RPMI8226 (cell line): ENCODE results near the gene DPP6.

Experiments used
- DNase-seq: peaks from one replicate; pipeline ENCODE4 v3.0.0-alpha.2; 2015

DPP6 gene

GRCh38 chr7:154255324-154255723, 203.1 kb downstream of the DPP6 start:
- no peak for DNase-seq

DNA sequence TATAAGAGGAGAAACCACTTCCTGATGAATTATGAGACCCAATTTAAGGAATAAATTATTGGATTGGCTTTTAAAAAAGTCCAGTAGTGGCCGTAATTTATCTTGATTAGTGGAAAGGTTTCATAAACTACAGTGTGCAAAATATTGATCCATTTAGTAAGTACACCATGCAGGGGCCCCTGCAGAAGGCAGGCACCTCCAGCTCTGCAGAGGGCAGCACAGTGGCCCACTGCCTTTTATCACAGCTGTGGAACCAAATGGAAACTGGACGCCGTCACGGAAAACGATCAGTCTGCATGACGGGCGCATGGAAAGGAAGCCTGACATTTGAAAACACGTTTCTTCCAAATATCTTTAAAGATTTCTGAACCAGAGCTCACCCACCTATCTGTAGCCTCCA, 204.0 kb downstream of the DPP6 start:
- no peak for DNase-seq

GRCh38 chr7:154259396-154259795, 207.2 kb downstream of the DPP6 start:
- DNase-seq: no peak

- peak; percentile 49 for DNase-seq
Measured at GRCh38 chr7:154287356-154287755, 235.2 kb downstream of the DPP6 start.

- DNase-seq: no peak
Measured at GRCh38 chr7:154289119-154289518, 236.9 kb downstream of the DPP6 start.

GRCh38 chr7:154296443-154296842, 244.2 kb downstream of the DPP6 start:
- DNase-seq: no peak

DNA sequence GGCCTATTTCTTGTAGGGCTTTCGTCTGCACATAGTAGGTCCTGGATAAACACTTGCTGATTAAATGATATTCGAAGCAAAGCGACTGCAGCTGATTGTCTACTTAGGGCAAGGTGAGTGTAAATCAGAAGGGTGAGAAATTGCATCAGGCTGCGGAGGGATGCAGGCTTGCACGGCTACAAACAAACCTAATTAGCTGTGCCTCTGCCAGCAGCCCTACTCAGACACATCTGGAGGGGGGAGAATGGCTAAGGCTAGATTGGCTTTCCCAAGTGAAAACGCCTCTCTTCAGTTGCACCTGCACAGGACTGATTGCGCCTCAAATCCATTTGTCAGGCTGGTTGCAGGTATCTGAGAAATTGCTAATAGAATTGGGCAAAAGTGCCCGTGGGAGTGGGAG, 247.5 kb downstream of the DPP6 start:
- DNase-seq: no peak

- DNase-seq: no peak
Measured at GRCh38 chr7:154302380-154302779, 250.2 kb downstream of the DPP6 start.

DNA sequence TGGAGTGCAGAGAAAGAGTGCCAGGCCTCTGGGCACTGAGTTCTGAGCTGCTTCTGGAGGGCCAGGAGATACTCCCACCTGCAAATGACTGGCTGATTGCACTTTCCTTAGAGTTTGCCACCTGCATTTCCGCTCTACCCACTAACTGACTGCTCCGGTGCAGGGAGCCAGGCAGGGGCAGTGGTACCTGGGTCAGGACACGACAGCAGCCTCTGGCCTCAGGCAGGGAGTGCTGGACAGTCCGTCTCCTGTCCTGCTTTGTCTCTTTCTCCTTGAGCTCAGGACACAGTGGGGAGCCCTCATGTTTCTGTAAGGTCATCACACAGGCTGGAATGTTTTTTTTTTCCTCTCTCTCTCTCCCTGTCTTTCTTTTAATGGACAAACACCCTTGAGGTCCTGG, 252.0 kb downstream of the DPP6 start:
- DNase-seq: no peak

- peak; percentile 25 for DNase-seq
Measured at GRCh38 chr7:154304740-154305700, 252.8 kb downstream of the DPP6 start.

DNA sequence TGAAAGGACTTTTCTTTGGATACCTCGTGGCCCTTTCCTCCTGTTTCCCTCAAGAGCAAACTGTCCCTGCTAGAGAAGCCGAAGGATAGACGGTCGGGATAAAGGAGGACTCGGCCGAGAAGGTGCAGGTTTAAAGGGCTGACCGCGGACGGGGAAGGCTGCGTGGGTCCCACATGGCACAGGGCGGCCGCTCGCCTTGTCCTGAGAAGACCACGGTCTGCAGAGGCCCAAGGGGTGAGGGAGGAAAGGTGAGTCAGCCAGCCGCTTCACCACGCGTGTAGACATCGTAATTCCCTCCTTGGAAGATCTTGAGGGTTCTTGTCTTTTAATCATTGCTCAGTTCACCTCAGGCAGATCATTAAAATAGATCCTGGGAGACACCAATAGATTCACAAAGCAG, 253.8 kb downstream of the DPP6 start:
- DNase-seq: no peak

- no peak for DNase-seq
Measured at GRCh38 chr7:154308928-154309327, 256.7 kb downstream of the DPP6 start.

- DNase-seq: no peak
Measured at GRCh38 chr7:154310114-154310513, 257.9 kb downstream of the DPP6 start.

- DNase-seq: no peak
Measured at GRCh38 chr7:154324196-154324595, 272.0 kb downstream of the DPP6 start.

GRCh38 chr7:154326421-154326820, 274.2 kb downstream of the DPP6 start:
- DNase-seq: no peak

GRCh38 chr7:154330318-154330717, 278.1 kb downstream of the DPP6 start:
- no peak for DNase-seq

DNA sequence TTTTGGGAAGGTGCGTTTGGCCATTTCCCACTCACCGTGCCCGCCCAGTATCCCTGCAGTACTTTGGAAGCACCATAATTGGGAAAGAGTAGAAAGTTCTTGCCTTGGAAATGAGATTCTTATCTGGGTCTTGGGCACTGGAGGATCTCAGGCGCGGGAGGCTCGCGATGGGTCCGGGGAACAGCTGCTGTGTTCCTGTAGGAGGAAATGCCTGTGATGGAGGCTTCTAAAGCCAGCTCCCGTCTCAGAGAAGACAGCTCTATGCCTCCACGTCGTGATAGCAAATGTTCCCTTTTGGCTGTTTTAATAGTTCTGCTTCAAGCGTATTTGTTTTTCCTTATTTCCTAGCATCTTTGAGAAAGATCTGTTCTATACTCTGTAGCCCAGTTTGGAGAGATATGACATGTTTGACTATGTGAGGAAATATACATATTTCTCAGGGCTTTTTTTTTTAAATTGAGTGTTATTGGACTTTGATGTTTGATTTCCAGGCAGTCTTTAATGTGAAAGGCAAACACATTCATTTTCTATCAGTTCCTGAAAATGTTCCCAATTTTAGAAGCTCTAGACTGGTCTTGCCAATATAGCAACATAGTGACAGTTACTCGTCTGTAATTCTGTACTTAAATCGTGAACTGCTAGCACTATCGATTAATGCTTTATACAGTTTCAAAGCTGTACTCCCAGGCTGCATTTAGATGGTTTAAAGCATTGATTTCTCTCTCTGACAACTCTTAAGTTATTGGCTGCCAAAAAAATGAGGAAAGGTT, 280.8 kb downstream of the DPP6 start:
- DNase-seq: no peak

GRCh38 chr7:154336295-154336694, 284.1 kb downstream of the DPP6 start:
- DNase-seq: no peak

- no peak for DNase-seq
Measured at GRCh38 chr7:154338701-154339506, 286.7 kb downstream of the DPP6 start.

DNA sequence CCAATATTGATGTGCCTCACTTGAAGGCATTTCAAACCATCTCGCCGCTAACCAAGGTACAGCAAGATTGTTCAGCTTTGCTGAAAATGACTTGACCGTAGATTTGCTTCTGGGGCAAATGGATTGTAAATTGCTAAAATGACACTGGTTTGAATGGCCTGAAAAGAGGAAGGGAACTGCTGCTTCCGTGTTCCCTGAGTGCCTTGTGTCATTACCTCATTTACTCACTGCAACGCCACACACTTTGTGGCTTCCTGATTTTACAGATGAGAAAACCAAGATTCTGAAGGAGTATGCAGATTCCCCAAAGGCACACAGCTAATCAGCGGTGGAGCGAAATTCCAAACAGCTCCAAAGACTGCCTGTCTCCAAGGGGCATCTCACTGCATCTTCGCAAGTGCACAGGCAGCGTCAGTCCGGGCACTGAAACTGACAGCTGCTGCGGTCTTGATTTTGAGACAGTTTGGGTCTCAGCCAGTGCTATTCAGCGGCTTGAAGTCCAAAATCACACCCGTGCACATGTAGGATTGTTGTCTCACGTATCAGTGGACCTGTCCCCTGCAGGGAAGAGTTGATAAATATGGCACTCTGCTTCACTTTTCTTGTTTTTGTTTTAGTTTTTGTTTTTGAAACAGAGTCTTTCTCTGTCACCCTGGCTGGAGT, 290.9 kb downstream of the DPP6 start:
- peak; percentile 66 for DNase-seq

GRCh38 chr7:154343778-154344412, 291.7 kb downstream of the DPP6 start:
- no peak for DNase-seq

GRCh38 chr7:154345093-154345492, 292.9 kb downstream of the DPP6 start:
- DNase-seq: no peak
